DOHH2 (cell line): ENCODE results near the gene LETM1.

ENCODE experiments used
- H3F3A ChIP-seq: fragments of 200-600 bp; sonication (generic), shearing (Covaris generic); 2 replicates; pipeline ENCODE4 v1.6.0; 2016; ENCODE audit warnings: antibody characterized with exemption, mild to moderate bottlenecking; ENCODE audit not compliant: control insufficient read depth, insufficient read depth
- H3K27ac ChIP-seq: fragments of 200-600 bp; sonication (generic); 2 replicates; pipeline ENCODE4 v1.5.1; 2014; ENCODE audit warnings: low read depth, mild to moderate bottlenecking, low read length, moderate library complexity
- H3K27me3 ChIP-seq: fragments of 200-600 bp; sonication (generic); 2 replicates; pipeline ENCODE4 v1.6.1; 2014; ENCODE audit warnings: mild to moderate bottlenecking, low read length, mixed read lengths; ENCODE audit not compliant: control insufficient read depth
- H3K36me3 ChIP-seq: fragments of 200-600 bp; sonication (generic); 2 replicates; pipeline ENCODE4 v1.6.1; 2014; ENCODE audit warnings: mild to moderate bottlenecking, low read length, moderate library complexity, mixed read lengths; ENCODE audit not compliant: control insufficient read depth
- H3K4me1 ChIP-seq: fragments of 200-600 bp; sonication (generic); 2 replicates; pipeline ENCODE4 v1.6.1; 2014; ENCODE audit warnings: mild to moderate bottlenecking, low read length, mixed read lengths; ENCODE audit not compliant: control insufficient read depth
- H3K4me2 ChIP-seq: fragments of 200-600 bp; sonication (generic); 2 replicates; pipeline ENCODE4 v1.6.0; 2014; ENCODE audit warnings: mild to moderate bottlenecking, low read length, moderate library complexity
- H3K4me3 ChIP-seq: fragments of 200-600 bp; sonication (generic); 2 replicates; pipeline ENCODE4 v1.5.1; 2014; ENCODE audit warnings: mild to moderate bottlenecking, low read length, mixed read lengths
- H3K79me2 ChIP-seq: fragments of 200-600 bp; sonication (generic); 2 replicates; pipeline ENCODE4 v1.6.1; 2014; ENCODE audit warnings: mild to moderate bottlenecking, low read length, mixed read lengths; ENCODE audit not compliant: control insufficient read depth
- H3K9me2 ChIP-seq: fragments of 200-600 bp; sonication (generic); replicated peaks from 2 replicates; pipeline ENCODE4 v1.6.1; 2014; ENCODE audit warnings: mild to moderate bottlenecking, low read length, mixed read lengths; ENCODE audit not compliant: control insufficient read depth
- H3K9me3 ChIP-seq: fragments of 200-600 bp; sonication (generic); 2 replicates; pipeline ENCODE4 v1.6.1; 2014; ENCODE audit warnings: antibody characterized with exemption, low read length, mixed read lengths; ENCODE audit not compliant: control insufficient read depth, insufficient read depth
- H4K20me1 ChIP-seq: fragments of 200-600 bp; sonication (generic); 2 replicates; pipeline ENCODE4 v1.6.0; 2014; ENCODE audit warnings: low read depth, mild to moderate bottlenecking, antibody characterized with exemption, low read length, moderate library complexity; ENCODE audit not compliant: control insufficient read depth, insufficient read depth
- CTCF ChIP-seq: fragments of 200-600 bp; sonication (generic); IDR thresholded peaks from one replicate; pipeline ENCODE4 v1.5.1; 2014; ENCODE audit warnings: antibody characterized with exemption, mild to moderate bottlenecking, low read depth, low read length; ENCODE audit not compliant: poor library complexity, severe bottlenecking
- EZH2phosphoT487 ChIP-seq: fragments of 200-600 bp; sonication (generic); IDR thresholded peaks from 2 replicates; pipeline ENCODE4 v1.6.1; 2017; ENCODE audit warnings: borderline replicate concordance, mild to moderate bottlenecking, antibody characterized with exemption, low read length, moderate library complexity, mixed read lengths

Gene LETM1

GRCh38 chr4:1787411-1788077, 68.4 kb downstream of the LETM1 start:
- Histone ChIP-seq H3K36me3 (no peaks in the 10 kb centered on the region), H3K4me2 (no peak overlapping the region), H3K9me3 (no peaks in the 10 kb centered on the region)

GRCh38 chr4:1786544-1787362, 69.2 kb downstream of the LETM1 start:
- Histone ChIP-seq H3K79me2 (no peaks in the 10 kb centered on the region), H3K27me3 (peaks cover 6% of the 10 kb centered on the region), H3K9me3 (no peaks in the 10 kb centered on the region), H3K27ac (no peak overlapping the region), H3K4me3 (no peak overlapping the region), H3K4me2 (no peak overlapping the region), H4K20me1 (no peaks in the 10 kb centered on the region; the same call in 1 of the 2 replicates), H3K36me3 (no peaks in the 10 kb centered on the region), H3K9me2 (no peaks in the 10 kb centered on the region), H3F3A (no peaks in the 10 kb centered on the region), H3K4me1 (no peaks in the 10 kb centered on the region; the same call in 1 of the 2 replicates)
- no peak for TF ChIP-seq CTCF
- TF ChIP-seq EZH2phosphoT487: no peak

More at GRCh38 chr4:1787411-1788077, 68.4 kb downstream of the LETM1 start:
- Histone ChIP-seq H3K9me2 (no peaks in the 10 kb centered on the region), H3K27ac (no peak overlapping the region), H3F3A (no peaks in the 10 kb centered on the region), H3K4me1 (no peaks in the 10 kb centered on the region; the same call in 1 of the 2 replicates), H3K79me2 (no peaks in the 10 kb centered on the region), H4K20me1 (no peaks in the 10 kb centered on the region; the same call in 1 of the 2 replicates), H3K27me3 (peaks cover 10% of the 10 kb centered on the region), H3K4me3 (no peak overlapping the region)
- TF ChIP-seq CTCF: no peak
- no peak for TF ChIP-seq EZH2phosphoT487

- Histone ChIP-seq H3K9me3 (no peaks in the 10 kb centered on the region), H3K4me3 (no peak overlapping the region), H3K4me1 (no peaks in the 10 kb centered on the region; the same call in 1 of the 2 replicates), H3K4me2 (no peak overlapping the region), H3K27ac (no peak overlapping the region), H3K27me3 (peaks cover 3% of the 10 kb centered on the region; the same call in 1 of the 2 replicates), H3K9me2 (no peaks in the 10 kb centered on the region), H3F3A (no peaks in the 10 kb centered on the region), H3K36me3 (no peaks in the 10 kb centered on the region), H4K20me1 (no peaks in the 10 kb centered on the region; the same call in 1 of the 2 replicates), H3K79me2 (no peaks in the 10 kb centered on the region)
- TF ChIP-seq EZH2phosphoT487: no peak
- TF ChIP-seq CTCF: no peak
Measured at GRCh38 chr4:1785592-1785991, 70.4 kb downstream of the LETM1 start.
